Mesothelial cell of epicardium (in vitro differentiated cells): ENCODE results near the gene HDLBP. TPM values are rescaled to one million over a fixed set of nuclear protein-coding genes. Genes with fewer than 3 reads are reported as not detected.

Source experiments
- DNase-seq, 2 experiments: peaks; one replicate each; pipeline ENCODE4 v3.0.0; 2021; ENCODE audit warnings: low spot score in 2 of 2; ENCODE audit not compliant: unreplicated experiment in 2 of 2
- H3K27ac Mint-ChIP-seq: 2 replicates; pipeline ENCODE4 v1.8.0; 2021; ENCODE audit warnings: mixed read lengths
- H3K27me3 Mint-ChIP-seq: 2 replicates; pipeline ENCODE4 v1.8.0; 2021; ENCODE audit warnings: low read depth, mixed read lengths
- H3K36me3 Mint-ChIP-seq: 2 replicates; pipeline ENCODE4 v1.8.0; 2021; ENCODE audit warnings: mixed read lengths
- H3K4me1 Mint-ChIP-seq: 2 replicates; pipeline ENCODE4 v1.8.0; 2021; ENCODE audit warnings: mixed read lengths
- H3K4me3 Mint-ChIP-seq: 2 replicates; pipeline ENCODE4 v1.8.0; 2021; ENCODE audit warnings: mild to moderate bottlenecking, moderate library complexity, mixed read lengths
- H3K9me3 Mint-ChIP-seq: 2 replicates; pipeline ENCODE4 v1.8.0; 2021; ENCODE audit warnings: mixed read lengths
- total RNA-seq: library from RNA; stranded (reverse); gene quantifications from 3 replicates; pipeline ENCODE4 v1.2.1, GENCODE V29; 2021
- TF ChIP-seq, protein P1 (sequence below): fragments of 200-600 bp; sonication (generic); IDR thresholded peaks from one replicate; pipeline ENCODE4 v1.5.0; 2021; ENCODE audit warnings: antibody characterized with exemption; ENCODE audit not compliant: unreplicated experiment

HDLBP gene
- 479 to 484 TPM (median 480 TPM) in 3 replicates for total RNA-seq

DNA sequence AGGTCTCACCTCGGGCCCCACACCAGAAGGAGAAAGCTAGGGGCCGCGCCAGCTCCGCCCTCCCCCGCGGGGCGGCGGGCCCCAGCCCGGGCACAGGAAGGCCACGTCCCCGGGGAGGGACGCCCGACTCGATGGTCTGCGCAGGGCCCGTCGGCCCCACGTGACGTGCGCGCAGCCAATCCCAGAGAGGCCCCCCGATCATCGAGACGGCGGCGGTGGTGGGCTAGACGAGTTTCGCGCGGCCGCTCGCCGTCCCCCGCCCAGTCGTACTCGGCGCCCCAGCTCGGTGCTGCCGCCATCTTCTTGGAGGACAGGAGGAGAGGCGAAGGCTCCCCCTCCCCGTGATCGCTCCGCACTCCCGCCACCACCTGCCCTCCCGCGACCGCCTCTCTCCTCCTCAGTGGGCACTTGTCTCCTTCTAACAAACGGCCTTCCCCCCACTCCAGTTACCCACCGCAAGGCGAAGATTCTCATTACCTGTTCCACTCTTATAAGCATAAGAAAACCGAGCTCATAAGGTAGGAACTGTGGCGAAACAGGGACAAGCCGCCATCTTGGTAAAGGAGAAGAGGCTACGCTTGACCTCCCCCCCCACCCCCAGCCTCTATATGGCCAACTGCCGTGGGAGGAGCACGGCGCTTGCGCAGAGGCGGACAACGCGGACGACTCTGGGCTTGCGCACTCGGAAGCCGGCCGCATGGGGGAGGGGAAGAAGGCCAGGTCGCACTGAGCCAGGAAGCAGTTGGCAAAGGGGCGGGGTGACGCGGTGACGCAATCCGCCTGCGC is at the start of gene HDLBP:
TSS of gene HDLBP (minus strand) at position 580 of the 786 bp plus-strand sequence. CDS start 48,803 bp downstream, outside the sequence.
- H3K4me3 Mint-ChIP-seq: peak within 1 kb of the TSS; percentile 99
- peak within 1 kb of the TSS; percentile 100 for H3K27ac Mint-ChIP-seq
- TF ChIP-seq, protein P1, sequence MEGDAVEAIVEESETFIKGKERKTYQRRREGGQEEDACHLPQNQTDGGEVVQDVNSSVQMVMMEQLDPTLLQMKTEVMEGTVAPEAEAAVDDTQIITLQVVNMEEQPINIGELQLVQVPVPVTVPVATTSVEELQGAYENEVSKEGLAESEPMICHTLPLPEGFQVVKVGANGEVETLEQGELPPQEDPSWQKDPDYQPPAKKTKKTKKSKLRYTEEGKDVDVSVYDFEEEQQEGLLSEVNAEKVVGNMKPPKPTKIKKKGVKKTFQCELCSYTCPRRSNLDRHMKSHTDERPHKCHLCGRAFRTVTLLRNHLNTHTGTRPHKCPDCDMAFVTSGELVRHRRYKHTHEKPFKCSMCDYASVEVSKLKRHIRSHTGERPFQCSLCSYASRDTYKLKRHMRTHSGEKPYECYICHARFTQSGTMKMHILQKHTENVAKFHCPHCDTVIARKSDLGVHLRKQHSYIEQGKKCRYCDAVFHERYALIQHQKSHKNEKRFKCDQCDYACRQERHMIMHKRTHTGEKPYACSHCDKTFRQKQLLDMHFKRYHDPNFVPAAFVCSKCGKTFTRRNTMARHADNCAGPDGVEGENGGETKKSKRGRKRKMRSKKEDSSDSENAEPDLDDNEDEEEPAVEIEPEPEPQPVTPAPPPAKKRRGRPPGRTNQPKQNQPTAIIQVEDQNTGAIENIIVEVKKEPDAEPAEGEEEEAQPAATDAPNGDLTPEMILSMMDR: no peak
- H3K27me3 Mint-ChIP-seq: no peaks in the 10 kb centered on the region
- H3K36me3 Mint-ChIP-seq: peaks cover 5% of the 10 kb centered on the region
- no peaks in the 10 kb centered on the region for H3K9me3 Mint-ChIP-seq
- DNase-seq: peak; percentile 100
- peaks cover 55% of the 10 kb centered on the region for H3K4me1 Mint-ChIP-seq

DNA sequence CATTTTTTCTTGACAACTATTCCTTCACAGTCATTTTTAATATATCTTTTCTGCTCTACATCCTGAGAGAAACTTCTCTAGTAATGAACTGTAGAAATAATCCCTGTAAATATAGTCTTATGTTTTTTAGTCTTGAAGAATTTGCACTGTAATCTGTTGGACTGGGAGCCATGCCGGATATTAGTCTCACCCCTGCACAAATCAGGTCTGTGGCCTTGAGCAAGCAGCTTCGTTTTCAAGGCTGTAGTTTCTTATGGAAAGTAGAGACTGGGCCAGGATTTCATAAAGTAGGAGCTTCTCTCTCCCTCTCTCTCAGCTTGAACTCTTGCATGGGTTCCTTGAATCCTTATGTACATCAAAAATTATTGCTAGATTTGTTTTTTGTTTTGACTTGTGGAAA is 49.3 kb upstream of the HDLBP start:
- no peak overlapping the region for H3K27ac Mint-ChIP-seq
- H3K9me3 Mint-ChIP-seq: no peaks in the 10 kb centered on the region
- no peaks in the 10 kb centered on the region for H3K27me3 Mint-ChIP-seq
- H3K4me3 Mint-ChIP-seq: no peak overlapping the region
- TF ChIP-seq, protein P1: no peak
- H3K4me1 Mint-ChIP-seq: peaks cover 14% of the 10 kb centered on the region
- no peak for DNase-seq
- no peaks in the 10 kb centered on the region for H3K36me3 Mint-ChIP-seq

DNA sequence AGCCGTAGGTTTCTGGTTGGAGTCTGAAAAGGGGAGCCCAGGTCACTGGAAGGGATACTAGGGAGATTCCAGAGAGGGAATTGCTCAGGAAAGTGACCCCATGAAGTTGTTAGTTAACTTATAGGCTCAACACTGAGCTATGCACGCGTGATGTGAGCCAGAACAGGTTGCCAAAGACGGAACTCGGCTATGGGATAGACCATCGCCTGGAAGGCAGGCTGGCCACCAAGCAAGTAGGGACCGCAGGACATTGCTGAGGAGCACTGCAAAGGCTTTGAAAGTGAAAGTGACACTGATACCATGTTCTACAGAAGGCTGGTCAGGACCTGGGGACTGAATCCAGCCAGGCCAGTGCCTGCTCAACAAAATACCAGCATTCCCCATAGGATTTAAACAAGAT is 48.0 kb upstream of the HDLBP start:
- no peak for DNase-seq

DNA sequence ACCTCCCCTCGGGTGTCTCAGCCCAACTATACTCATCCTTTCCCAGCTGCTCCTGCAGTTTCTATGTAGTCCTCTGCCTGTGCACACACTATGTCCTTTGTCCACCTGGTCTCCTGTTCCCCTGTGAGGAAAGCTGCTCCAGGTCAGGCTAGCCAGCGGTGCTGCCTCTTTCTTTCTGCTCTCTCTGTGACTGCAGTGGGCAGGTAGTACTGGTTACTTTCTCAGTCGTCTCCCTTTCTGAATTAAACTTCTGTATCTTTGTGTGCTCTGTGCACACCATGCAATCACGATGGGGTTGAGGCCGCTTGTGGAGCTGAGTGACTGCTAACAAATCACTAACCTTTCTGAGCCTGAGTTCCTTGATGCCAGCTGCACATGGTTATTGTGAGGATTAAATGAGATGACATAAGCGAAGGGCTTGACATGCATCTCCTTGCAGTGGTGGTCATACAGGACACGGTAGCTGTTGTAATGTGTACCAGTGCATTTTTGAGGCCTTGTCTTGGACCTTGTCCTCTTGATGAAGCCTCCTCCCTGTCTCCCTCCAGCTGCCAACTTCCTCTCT is 44.1 kb upstream of the HDLBP start:
- no peaks in the 10 kb centered on the region for H3K9me3 Mint-ChIP-seq
- peaks cover 21% of the 10 kb centered on the region for H3K4me1 Mint-ChIP-seq
- H3K27me3 Mint-ChIP-seq: no peaks in the 10 kb centered on the region
- DNase-seq: no peak
- H3K27ac Mint-ChIP-seq: no peak overlapping the region
- no peak overlapping the region for H3K4me3 Mint-ChIP-seq
- TF ChIP-seq, protein P1: no peak
- peaks cover under 1% of the 10 kb centered on the region for H3K36me3 Mint-ChIP-seq

More for the DNA sequence above, 48.0 kb upstream of the HDLBP start:
- TF ChIP-seq, protein P1: no peak
- H3K36me3 Mint-ChIP-seq: no peaks in the 10 kb centered on the region
- H3K9me3 Mint-ChIP-seq: no peaks in the 10 kb centered on the region
- peaks cover 9% of the 10 kb centered on the region for H3K4me1 Mint-ChIP-seq
- no peaks in the 10 kb centered on the region for H3K27me3 Mint-ChIP-seq
- no peak overlapping the region for H3K27ac Mint-ChIP-seq
- H3K4me3 Mint-ChIP-seq: no peak overlapping the region

DNA sequence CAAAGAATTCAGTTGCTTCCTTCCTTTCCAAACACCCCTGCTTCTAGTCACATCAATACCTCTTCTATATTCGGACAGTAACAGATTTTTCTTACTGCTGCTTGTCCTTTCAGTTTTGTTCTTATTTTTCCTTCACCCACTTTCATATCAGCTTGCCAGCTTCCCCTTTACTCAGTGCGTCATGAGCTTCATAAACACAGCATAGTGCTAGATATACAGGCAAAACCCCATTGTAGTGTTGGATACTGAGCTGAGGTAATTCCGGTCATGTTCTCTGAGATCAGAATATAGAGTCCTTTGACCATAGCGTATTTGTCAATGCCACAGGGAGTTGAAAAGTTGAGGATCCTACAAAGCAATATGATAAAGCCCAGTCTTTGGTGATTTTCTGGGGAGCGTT is 43.0 kb upstream of the HDLBP start:
- DNase-seq: no peak
- Mint-ChIP-seq H3K9me3 (no peaks in the 10 kb centered on the region), H3K4me3 (no peak overlapping the region)

More for the DNA sequence above, 43.0 kb upstream of the HDLBP start:
- TF ChIP-seq, protein P1: no peak
- peaks cover 23% of the 10 kb centered on the region for H3K4me1 Mint-ChIP-seq
- peaks cover 2% of the 10 kb centered on the region for H3K36me3 Mint-ChIP-seq
- H3K27ac Mint-ChIP-seq: no peak overlapping the region
- H3K27me3 Mint-ChIP-seq: no peaks in the 10 kb centered on the region
